Measurements from ENCODE around the gene GDF9. TPM values are rescaled to one million over a fixed set of nuclear protein-coding genes. Genes with fewer than 3 reads are reported as not detected.

The GDF9 gene
- total RNA-seq, 1 experiment from 2014 or later = 0.30 TPM

- in situ Hi-C loops (cut with HindIII; ENCODE audit: low pct_unique_long_range_greater_than_20kb, low sequenced_read_pairs) = no loop called here
- DNase-seq (ENCODE audit: low read depth) = no peak
Measured at GRCh38 chr5:132848270-132848669, 18.0 kb downstream of the GDF9 start.

GRCh38 chr5:132841305-132841704 is 25.0 kb downstream of the GDF9 start:
- in situ Hi-C loops (cut with HindIII; ENCODE audit: low pct_unique_long_range_greater_than_20kb, low sequenced_read_pairs) = no loop called here
- no peak for DNase-seq (ENCODE audit: low read depth)

DNA sequence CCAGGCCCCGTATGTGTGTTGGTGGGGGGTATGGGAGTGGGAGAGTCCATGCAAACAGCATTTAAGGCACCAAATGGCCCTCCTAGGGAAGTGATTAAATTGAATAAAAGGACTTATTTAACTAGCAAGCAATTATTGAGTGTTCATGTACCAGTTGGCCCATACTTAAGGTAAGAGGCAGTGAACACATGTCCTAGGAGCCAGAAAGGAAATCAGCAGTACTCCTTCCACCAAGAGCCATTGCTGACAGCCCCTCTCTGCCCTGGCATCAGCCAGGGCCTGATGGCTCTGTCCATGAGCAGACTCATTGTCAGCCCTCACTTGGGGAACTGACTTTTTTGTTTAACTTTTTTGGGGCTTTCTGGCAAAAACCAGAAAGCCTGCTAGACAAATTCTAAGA is 25.4 kb downstream of the GDF9 start:
- in situ Hi-C loops (cut with HindIII; ENCODE audit: low pct_unique_long_range_greater_than_20kb, low sequenced_read_pairs) = no loop called here
- no peak for DNase-seq (ENCODE audit: low read depth)

DNA sequence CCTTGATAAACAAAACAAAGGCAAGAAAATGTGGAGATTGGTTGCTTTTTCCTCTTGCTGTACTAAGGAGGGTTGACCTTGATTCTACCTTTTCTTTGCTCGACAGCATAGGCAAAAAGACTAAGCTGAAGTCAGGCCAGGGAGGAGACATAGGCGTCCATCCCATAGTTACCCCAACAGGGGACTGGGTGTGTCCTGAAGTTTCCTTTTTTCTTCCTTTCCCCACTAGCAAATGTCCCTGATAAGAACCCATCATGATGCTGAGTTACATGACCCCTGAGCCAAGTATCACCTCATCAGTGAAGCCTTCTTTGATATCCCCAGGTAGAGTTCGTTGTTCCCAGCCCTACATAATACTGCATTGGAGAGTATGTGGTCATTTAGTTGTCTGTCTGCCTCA is 26.0 kb downstream of the GDF9 start:
- in situ Hi-C loops (cut with HindIII; ENCODE audit: low pct_unique_long_range_greater_than_20kb, low sequenced_read_pairs) = no loop called here

DNA sequence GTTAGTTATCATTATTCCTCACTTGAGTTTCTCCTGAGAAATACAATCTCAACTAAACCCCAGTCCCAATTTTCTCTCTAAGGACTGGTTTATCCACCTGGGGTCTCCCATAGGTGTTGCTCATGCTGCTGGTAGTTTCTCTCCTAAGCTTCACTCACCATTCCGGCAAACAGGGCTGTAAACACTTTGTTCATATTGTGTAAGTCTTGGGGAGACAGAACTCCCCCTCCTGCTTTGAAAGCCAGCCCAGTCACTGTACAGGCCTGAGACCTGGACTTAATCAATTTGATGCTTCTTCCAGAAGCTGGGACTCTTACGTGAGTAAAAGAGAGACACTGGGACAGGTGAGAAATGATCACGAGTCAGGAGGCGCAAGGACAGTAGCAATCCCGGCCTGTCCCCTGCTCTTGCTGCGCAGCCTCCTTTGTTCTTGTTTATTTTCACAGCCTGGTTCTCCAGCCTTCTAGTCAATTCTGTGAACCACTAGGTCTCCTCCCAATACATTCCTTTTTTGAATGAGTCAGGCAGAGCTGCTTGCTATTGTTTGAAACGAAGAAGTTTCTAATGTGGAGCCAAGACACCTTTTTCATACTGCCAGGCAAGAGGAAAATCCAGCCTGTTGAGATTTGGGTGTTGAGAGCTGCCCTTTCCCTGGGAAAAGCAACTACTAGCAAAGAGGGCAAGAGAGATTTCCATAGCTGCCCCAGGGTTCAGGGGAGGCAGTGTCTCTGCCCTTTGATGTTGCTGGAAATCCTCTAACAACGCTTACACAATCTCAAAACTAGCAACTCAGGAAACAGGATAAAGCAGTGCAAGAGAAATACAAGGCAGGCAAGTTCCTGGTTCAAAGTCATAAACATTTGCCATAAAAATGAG is 26.6 kb downstream of the GDF9 start:
- DNase-seq (ENCODE audit: low read depth) = no peak
- in situ Hi-C loops (cut with HindIII; ENCODE audit: low pct_unique_long_range_greater_than_20kb, low sequenced_read_pairs) = no loop called here

More for the DNA sequence above, 26.0 kb downstream of the GDF9 start:
- DNase-seq (ENCODE audit: low read depth) = no peak

DNA sequence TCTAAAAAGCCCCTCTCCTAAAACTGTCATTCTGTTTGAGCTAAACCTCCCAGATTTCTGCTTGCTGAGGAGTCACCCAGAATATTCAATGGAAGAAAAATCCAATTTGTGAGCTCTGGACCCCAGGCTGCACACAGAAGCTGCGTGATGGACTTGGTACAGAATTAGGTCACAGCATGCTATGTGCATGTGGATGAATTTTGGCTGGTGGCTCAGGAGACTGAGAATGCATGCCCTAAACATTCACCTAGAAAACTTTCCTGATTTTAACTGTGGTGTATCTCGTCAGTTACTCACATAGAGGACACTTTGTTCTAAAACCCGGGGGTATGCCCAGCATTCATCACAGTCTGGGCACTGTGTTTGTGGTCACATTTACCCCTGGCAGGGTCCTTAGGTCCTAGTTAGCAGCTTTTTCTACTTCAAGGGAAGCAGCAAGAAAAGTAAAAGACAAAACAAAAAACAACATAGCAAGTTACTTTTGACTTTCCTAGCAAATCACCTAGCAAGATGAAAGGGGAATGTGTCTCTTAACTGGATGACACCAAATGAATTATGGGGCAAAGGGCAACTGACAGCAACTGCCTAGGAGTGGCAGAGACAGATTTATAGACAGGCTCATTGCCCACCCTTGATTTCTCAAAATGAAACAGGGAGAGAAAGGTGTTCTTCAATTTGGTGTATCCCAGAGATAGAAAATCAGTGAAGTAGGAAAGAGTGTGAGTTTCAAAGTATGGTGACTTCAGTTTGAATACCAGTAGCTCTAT is 27.6 kb downstream of the GDF9 start:
- DNase-seq (ENCODE audit: low read depth) = no peak
- in situ Hi-C loops (cut with HindIII; ENCODE audit: low pct_unique_long_range_greater_than_20kb, low sequenced_read_pairs) = no loop called here

GRCh38 chr5:132837868-132838267 is 28.4 kb downstream of the GDF9 start:
- in situ Hi-C loops (cut with HindIII; ENCODE audit: low pct_unique_long_range_greater_than_20kb, low sequenced_read_pairs) = no loop called here
- DNase-seq (ENCODE audit: low read depth) = peak; percentile 23

DNA sequence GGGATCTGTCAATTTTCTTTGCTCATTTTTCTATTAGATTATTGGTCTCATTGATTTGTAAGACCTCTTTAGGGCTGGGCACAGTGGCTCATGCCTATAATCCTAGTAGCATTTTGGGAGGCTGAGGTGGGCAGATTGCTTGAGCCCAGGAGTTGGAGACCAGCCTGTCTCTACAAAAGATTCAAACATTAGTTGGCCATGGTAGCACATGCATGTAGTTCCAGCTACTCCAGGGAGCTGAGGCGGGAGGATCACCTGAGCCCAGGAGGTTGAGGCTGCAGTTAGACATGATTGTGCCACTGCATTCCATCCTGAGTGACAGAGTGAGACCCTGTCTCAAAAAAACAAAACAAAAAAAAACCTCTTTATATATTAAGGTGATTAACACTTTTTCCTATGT is 29.4 kb downstream of the GDF9 start:
- no peak for DNase-seq (ENCODE audit: low read depth)
- in situ Hi-C loops (cut with HindIII; ENCODE audit: low pct_unique_long_range_greater_than_20kb, low sequenced_read_pairs) = no loop called here

GRCh38 chr5:132834057-132834456 is 32.2 kb downstream of the GDF9 start:
- in situ Hi-C loops (cut with HindIII; ENCODE audit: low pct_unique_long_range_greater_than_20kb, low sequenced_read_pairs) = no loop called here
- DNase-seq (ENCODE audit: low read depth) = no peak

DNA sequence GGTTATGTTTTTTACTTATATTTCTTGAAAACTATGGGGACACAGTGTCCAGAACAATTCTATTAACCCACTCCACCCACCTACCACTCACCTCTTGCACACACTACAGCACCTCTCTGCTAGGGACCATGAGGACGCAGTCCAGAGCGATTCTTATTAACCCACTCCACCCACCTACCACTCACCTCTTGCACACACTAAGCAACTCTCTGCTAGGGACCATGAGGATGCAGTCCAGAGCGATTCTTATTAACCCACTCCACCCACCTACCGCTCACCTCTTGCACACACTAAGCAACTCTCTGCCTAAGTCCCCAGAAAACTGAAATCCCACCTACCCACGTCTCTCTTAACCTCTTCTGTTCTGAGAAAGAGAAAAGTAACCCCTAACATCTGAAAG is 33.7 kb downstream of the GDF9 start:
- in situ Hi-C loops (cut with HindIII; ENCODE audit: low pct_unique_long_range_greater_than_20kb, low sequenced_read_pairs) = no loop called here
- no peak for DNase-seq (ENCODE audit: low read depth)

DNA sequence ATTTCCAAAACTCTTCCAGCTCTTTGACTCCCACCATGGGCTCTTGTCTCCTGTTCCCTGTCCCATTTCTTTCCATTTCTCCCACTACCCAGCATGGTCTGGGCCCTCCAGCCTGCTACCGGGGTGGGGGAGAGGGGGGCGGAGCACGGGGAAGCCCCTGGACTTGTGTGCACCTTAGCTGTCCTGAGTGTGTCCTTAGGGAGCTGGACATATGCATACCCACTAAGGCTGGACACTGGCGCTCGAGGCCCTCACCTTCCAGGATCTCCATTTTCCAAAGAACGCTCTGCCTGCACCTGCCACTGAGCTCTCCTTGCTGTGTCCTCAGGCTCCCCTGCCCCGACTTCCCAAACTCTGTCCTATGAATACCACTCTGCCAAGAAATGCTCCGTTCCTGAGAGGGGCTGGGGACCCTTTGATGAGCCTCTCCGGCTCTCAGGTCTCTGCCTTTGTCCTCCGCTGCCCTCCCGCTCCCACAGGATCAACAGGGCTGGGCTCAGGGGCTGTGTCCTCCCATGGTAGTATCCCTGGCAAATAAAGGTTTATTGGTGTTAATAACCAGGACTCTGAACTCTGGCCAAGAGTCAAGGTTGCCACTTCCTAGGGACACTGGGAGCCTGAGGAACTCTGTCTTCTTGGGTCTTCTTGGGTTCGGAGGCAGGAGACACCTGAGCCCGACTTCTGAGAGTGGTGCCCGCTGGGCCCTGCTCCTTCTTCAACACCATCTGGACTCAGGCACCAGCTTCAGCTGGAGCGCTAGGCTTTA is 35.0 kb downstream of the GDF9 start:
- in situ Hi-C loops (cut with HindIII; ENCODE audit: low pct_unique_long_range_greater_than_20kb, low sequenced_read_pairs) = no loop called here
- no peak for DNase-seq (ENCODE audit: low read depth)

GRCh38 chr5:132830436-132831094 is 35.7 kb downstream of the GDF9 start, which contains the start of gene SHROOM1:
TSS of gene SHROOM1 (minus strand) at chr5:132830647. CDS start at chr5:132826140, 4,507 bp downstream.
- in situ Hi-C loops (cut with HindIII; ENCODE audit: low pct_unique_long_range_greater_than_20kb, low sequenced_read_pairs) = no loop called here
- DNase-seq (ENCODE audit: low read depth) = peak; percentile 74

DNA sequence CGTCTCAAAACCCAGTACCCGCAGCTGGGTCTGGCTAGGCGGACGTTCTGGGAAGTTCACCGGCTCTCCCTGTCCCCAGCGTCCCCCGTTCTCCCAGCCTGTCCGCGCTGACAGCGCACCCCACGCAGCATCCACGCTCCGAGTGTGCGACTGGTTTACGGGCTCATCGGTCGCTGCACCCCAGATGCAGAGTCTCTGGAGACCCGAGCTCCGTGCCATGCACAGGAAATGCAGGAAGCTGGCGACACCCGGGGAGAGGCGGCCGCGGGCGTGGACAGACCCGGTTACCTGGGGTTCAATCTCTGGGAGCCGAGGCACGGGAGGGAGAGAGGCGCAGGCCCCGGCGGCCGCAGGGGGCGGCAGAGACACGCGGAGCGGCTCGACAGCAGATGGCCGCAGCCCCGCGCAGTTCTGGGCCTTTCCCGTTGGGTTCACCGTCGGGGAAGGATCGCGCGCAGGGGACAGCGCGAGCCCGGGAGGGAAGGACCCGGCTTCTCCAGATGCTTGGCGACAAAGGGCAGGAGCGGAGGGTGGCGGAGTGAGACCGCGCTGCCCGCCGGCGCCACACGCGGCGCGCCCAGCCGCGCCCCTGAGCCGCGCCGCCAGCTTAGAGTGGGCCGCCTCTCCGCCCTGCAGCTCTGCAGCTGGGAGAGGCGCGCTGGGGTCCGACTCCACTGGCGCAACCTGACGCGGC is 36.4 kb downstream of the GDF9 start:
- DNase-seq (ENCODE audit: low read depth) = peak; percentile 73
- in situ Hi-C loops (cut with HindIII; ENCODE audit: low pct_unique_long_range_greater_than_20kb, low sequenced_read_pairs) = no loop called here

- no peak for DNase-seq (ENCODE audit: low read depth)
- in situ Hi-C loops (cut with HindIII; ENCODE audit: low pct_unique_long_range_greater_than_20kb, low sequenced_read_pairs) = no loop called here
Measured at GRCh38 chr5:132828846-132829494, 37.3 kb downstream of the GDF9 start.

DNA sequence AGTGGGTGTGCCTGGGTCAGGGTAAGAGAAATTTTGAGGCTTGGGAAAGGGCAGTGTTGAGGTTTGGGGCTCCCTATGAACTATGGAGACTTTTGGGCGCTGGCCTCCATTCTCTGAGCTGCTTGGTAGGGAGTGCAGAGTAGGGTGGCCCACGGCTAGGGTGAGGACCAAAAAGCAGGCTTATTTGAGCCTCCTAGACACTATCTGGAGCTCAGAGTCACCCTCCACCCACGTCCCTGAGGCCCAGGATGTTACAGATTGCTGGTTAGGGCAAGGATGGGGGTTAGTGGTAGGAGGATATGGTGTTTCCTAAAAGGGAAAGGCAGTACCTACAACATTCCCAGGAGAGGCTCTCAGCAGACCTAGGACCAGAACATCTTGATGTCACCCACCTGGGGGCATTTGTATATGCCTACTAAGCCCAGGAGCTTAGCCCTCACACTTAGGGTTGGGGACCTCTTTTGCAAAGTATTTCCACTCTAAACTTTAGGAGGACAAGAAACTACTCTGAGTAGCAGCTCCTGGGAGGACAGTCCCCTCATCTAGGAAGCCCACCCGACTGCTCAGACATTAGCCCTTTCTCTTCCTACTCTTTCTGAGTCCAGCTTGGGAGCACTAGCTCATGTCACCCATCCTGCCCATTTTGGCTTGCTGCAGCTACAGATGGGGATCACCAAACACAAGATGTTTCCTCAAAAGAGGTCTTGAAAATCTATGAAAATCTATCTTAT is 38.2 kb downstream of the GDF9 start:
- in situ Hi-C loops (cut with HindIII; ENCODE audit: low pct_unique_long_range_greater_than_20kb, low sequenced_read_pairs) = no loop called here

GRCh38 chr5:132826424-132827082 is 39.7 kb downstream of the GDF9 start:
- in situ Hi-C loops (cut with HindIII; ENCODE audit: low pct_unique_long_range_greater_than_20kb, low sequenced_read_pairs) = no loop called here
- DNase-seq (ENCODE audit: low read depth) = no peak

More for the DNA sequence above, 38.2 kb downstream of the GDF9 start:
- DNase-seq (ENCODE audit: low read depth) = no peak
